Chondrocyte (in vitro differentiated cells): ENCODE results near the gene DNAJB5. TPM values are rescaled to one million over a fixed set of nuclear protein-coding genes. Genes with fewer than 3 reads are reported as not detected.

Source experiments
- DNase-seq: peaks from one replicate; pipeline ENCODE4 v3.0.0; 2021; ENCODE audit warnings: mixed read lengths, low spot score
- H3K27ac Mint-ChIP-seq: one replicate; pipeline ENCODE4 v1.8.0; 2021; ENCODE audit warnings: mild to moderate bottlenecking, moderate library complexity, mixed read lengths; ENCODE audit not compliant: unreplicated experiment
- H3K27me3 Mint-ChIP-seq: 2 replicates; pipeline ENCODE4 v1.8.0; 2021; ENCODE audit warnings: low read depth, mixed read lengths
- H3K36me3 Mint-ChIP-seq: 2 replicates; pipeline ENCODE4 v1.8.0; 2021; ENCODE audit warnings: low read depth, mixed read lengths
- H3K4me1 Mint-ChIP-seq: 2 replicates; pipeline ENCODE4 v1.8.0; 2021; ENCODE audit warnings: low read depth, mild to moderate bottlenecking, mixed read lengths
- H3K4me3 Mint-ChIP-seq: one replicate; pipeline ENCODE4 v1.8.0; 2021; ENCODE audit warnings: mild to moderate bottlenecking, moderate library complexity, mixed read lengths; ENCODE audit not compliant: unreplicated experiment
- H3K9me3 Mint-ChIP-seq: 2 replicates; pipeline ENCODE4 v1.8.0; 2021; ENCODE audit warnings: low read depth, mixed read lengths
- CTCF ChIP-seq: fragments of 200-600 bp; sonication (generic); IDR thresholded peaks from 2 replicates; pipeline ENCODE4 v1.5.0; 2021; ENCODE audit warnings: antibody characterized with exemption, mild to moderate bottlenecking, moderate library complexity
- total RNA-seq: library from RNA; stranded (reverse); gene quantifications from 3 replicates; pipeline ENCODE4 v1.2.1, GENCODE V29; 2021

The DNAJB5 gene
- total RNA-seq, 1 donor from 2014 or later = 15.2 TPM

DNA sequence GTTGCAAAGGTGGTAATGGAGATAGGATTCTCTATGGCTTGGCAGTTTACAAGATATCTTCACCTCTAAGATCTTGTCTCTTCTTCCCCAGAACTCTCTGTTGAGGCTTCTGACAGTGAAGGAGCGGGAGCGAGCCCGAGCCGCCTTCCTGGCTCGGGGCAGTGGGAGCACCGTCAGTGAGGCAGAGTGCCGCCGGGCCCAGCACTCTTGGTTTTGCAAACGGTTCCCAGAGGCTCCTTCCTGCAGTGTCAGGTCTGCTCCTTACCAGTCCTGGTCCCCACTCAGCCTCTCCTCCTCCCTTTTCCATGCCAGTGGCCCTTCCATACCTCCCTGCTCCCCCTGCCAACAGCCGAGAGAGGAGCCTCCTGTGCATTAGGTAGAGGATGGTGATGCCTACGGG, 12.6 kb upstream of the DNAJB5 start:
- TF ChIP-seq CTCF = no peak
- Mint-ChIP-seq H3K9me3 (no peaks in the 10 kb centered on the region), H3K27me3 (peaks cover 56% of the 10 kb centered on the region), H3K36me3 (no peaks in the 10 kb centered on the region), H3K4me1 (no peaks in the 10 kb centered on the region), H3K4me3 (no peak overlapping the region), H3K27ac (no peak overlapping the region)
- DNase-seq = no peak

GRCh38 chr9:34980181-34980761, 9.3 kb upstream of the DNAJB5 start:
- peaks cover 51% of the 10 kb centered on the region for H3K27me3 Mint-ChIP-seq
- no peaks in the 10 kb centered on the region for H3K36me3 Mint-ChIP-seq
- H3K4me1 Mint-ChIP-seq = no peaks in the 10 kb centered on the region
- no peak overlapping the region for H3K4me3 Mint-ChIP-seq
- H3K9me3 Mint-ChIP-seq = no peaks in the 10 kb centered on the region
- H3K27ac Mint-ChIP-seq = no peak overlapping the region
- no peak for TF ChIP-seq CTCF
- DNase-seq = no peak

DNA sequence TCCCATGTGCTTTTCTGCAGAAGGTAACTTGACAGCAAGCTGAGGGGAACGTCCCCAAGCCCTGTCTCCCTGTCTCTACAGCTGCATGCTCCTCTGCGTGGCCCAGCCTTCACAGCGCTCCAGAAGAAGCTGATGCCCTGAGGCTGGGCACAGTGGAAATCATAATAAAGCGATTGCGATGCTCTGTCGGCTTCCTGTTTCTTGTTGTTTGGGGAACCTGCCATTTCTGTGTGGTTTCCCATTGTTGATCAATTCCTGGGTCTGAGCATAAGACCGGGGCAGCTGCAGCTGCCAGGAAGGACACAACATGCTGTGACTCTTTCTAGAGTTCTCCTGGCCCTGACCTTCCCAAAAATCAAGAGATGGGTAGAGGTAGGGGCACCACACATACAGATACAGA, 7.2 kb upstream of the DNAJB5 start:
- no peak overlapping the region for H3K4me3 Mint-ChIP-seq
- no peak for DNase-seq
- H3K27ac Mint-ChIP-seq = no peak overlapping the region
- no peak for TF ChIP-seq CTCF
- H3K27me3 Mint-ChIP-seq = peaks cover 35% of the 10 kb centered on the region
- no peaks in the 10 kb centered on the region for H3K9me3 Mint-ChIP-seq
- H3K36me3 Mint-ChIP-seq = no peaks in the 10 kb centered on the region
- peaks cover 2% of the 10 kb centered on the region for H3K4me1 Mint-ChIP-seq

GRCh38 chr9:34983209-34983608, 6.3 kb upstream of the DNAJB5 start:
- H3K9me3 Mint-ChIP-seq = no peaks in the 10 kb centered on the region
- no peak overlapping the region for H3K4me3 Mint-ChIP-seq
- DNase-seq = no peak
- H3K4me1 Mint-ChIP-seq = peaks cover 2% of the 10 kb centered on the region
- no peaks in the 10 kb centered on the region for H3K36me3 Mint-ChIP-seq
- H3K27me3 Mint-ChIP-seq = peaks cover 26% of the 10 kb centered on the region
- no peak overlapping the region for H3K27ac Mint-ChIP-seq
- TF ChIP-seq CTCF = no peak

- Mint-ChIP-seq H3K4me3 (no peak overlapping the region), H3K4me1 (peaks cover 9% of the 10 kb centered on the region), H3K9me3 (no peaks in the 10 kb centered on the region), H3K36me3 (no peaks in the 10 kb centered on the region), H3K27me3 (peaks cover 24% of the 10 kb centered on the region), H3K27ac (no peak overlapping the region)
- no peak for DNase-seq
- no peak for TF ChIP-seq CTCF
Measured at GRCh38 chr9:34984049-34984448, 5.5 kb upstream of the DNAJB5 start.
